AG08395 (cell line): ENCODE data around the gene GATC.
"Not testable (repeated sequence)": the region's sequence is repeated elsewhere in the genome, so short reads cannot be mapped to it uniquely, and the experiment has no call there.

Experiments
- DNase-seq: peaks from one replicate; pipeline ENCODE4 v3.0.0; 2012; ENCODE audit warnings: mixed read lengths, low spot score

The GATC gene

GRCh38 chr12:120437735-120438494, 8.3 kb upstream of the GATC start, which contains the start of gene COX6A1:
TSS of gene COX6A1 (plus strand) at chr12:120438113. CDS start at chr12:120438127, 14 bp downstream.
- DNase-seq: peak; percentile 99

DNA sequence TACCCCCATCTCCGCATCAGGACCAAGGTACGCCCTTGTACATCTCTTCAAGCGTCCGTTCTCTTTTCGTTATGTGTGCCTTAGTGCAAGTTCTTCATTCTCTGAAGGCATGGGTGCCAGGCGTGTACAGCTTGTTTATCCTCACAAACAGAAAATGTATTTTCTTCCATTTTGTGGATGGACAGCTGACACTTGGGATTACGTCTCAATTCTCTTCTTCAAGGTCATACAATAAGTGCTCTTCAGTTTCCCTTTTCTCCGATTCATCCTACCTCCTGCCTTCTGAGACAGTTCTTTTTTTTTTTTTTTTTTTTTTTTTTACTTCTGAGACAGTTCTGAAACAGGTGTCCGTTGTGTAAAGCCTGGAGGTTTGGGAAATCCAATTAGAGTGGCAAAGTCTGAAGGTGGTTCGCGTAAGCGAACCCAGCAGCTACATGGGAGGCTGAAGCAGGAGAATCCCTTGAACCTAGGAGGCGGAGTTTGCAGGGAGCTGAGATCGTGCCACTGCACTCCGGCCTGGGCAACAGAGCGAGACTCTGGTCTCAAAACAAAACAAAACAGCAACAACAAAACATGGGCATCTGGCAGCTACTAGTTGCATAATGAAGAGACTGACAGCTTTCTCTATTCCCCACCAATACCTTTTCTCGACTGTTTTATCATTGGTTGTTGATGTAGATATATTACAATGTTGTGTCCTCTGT, 7.6 kb upstream of the GATC start:
- DNase-seq: no peak

DNA sequence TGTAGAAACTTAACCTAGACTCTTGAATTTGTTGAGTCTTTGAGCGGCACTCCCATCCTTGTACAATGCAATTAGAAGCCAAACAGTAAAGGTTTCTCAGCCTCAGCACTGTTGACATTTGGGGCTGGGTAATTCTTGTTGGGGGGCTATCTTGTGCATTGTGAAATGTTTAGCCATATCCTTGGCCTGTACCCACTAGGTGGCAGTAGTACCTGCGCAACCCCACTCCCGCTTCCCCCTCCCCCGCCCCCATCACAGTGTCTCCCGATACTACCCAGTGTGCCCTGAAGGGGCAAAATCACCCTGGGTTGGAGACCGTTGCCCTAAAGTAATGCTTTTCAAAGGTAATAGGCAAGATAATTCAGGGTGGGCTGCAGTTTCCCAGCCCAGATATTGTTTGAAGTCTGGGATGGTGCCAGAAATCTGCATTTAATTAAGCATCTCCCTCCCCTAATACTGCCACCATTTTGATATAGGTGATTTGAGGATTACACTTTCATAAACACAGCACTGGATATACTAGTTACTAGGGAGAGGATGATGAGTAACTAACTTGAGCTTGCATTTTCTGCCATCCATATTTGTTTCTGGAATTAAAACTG, 6.5 kb upstream of the GATC start:
- peak; percentile 65 for DNase-seq

DNA sequence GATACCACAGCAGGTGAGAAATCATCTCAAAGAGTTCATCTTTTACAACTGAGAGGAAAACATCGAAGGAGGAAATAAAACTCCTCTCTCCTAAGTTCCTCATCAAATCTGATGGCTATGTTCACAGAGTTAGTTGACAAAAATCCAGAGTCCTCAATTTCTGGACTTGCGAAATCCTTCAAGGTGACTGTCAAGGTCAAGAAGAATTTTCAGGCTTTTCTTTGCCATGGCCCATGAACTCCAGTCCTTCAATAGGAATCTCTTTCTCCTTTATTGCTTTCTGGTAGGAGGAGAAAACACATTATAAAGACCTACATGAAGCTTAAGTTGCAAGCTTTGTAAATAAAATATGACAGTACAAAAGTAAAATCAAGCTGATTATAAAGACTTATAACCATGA, 1.6 kb upstream of the GATC start:
- DNase-seq: no peak

GRCh38 chr12:120446844-120447178, 567 bp downstream of the GATC start:
- DNase-seq: not testable (repeated sequence)

- no peak for DNase-seq
These were observed 1.7 kb downstream of the GATC start for GRCh38 chr12:120447992-120448391.

GRCh38 chr12:120452524-120452923, 6.3 kb downstream of the GATC start:
- DNase-seq: not testable (repeated sequence)

DNA sequence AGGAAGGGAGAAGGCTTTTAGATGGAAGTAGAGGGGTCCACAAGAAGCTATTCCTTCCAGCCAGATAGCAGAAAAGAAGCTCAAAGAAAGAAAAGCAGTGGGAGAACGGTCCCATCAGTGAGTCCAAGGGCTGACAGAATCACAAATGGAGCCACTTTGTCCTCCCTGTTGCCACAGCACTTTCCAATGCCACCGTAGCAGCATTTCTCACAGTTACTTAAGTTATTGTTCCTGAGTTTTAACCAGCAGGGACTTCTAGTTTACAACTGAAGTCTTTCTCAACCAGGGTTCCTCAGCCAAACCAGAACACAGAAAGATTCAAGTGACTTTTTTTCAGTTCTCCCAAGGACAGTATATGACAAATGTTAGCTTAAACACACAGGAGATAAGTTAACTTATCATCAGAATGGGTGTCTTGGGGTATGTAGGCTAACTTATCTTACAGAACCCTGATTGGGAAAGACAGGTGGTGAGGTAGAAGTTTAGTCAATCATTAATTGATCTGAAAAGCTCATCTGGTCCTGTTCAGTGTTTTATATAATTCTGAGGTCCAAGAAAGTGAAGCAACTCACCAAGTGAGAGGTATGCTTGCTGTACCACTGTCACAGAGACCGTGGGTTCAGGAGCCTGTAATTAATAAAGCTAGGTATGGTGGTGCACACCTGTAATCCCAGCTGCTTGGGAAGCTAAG, 7.0 kb downstream of the GATC start:
- no peak for DNase-seq

- DNase-seq: peak; percentile 51
These were observed 7.7 kb downstream of the GATC start for GRCh38 chr12:120453977-120454376.

DNA sequence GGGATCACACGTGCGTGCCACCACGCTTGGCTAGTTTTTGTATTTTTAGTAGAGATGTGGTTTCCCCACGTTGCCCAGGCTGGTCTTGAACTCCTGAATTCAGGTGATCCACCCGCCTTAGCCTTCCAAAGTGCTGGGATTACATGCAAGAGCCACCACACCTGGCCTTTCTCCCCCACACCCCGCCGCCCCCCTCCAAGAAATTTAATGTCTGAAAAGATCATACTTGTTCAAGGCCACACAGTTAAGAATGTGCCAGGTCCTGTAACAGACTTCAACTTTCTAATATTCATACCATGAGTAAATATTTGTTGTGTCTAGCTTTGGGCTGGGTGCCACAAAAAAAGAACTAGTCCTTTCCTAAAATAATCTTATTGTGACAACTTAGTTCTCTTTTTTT, 9.1 kb downstream of the GATC start:
- DNase-seq: no peak

DNA sequence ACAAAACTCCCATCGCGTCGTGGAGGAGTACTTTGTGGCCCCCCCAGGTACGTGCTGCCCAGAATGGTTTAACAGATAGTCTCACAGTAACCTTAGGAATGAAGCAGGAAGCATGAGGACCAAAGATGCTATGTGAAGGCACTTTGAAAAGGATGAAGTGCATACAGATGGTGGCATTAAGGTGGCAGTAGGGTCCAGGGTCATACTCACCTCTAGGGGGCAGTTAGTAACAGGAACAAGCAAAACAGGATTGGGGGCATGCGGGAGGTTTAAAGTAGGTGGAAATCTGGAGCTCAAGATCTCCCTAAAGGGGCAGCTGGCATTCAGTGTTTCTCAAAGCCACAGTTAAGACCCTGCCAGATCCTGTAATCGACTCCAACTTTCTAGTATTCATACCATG, 10.9 kb downstream of the GATC start:
- no peak for DNase-seq

- DNase-seq: no peak
These were observed 13.9 kb downstream of the GATC start for GRCh38 chr12:120460157-120460556.

DNA sequence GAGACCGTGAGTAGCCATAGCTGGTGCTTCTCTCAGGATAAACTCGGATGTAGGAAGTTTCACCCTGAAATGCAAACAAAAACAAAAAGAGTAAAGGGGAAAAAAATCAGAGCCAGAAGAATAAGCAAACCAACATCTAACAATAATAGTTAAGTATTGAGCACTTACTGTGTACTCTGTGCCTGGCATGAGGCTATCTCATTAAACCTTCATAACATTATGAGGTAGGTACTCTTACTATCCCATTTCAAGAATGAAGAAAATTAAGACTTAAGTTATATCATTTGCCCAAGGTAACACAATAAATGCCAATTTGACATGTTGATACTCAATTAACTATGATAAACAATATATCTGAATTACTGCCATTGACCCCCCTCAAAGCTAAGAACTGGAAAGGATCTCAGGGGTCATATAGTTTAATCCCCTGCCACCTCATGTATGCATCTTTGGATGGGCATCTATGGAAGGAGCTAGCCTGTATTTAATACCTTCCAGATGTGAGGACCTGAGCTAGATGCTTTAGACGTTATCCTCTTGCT, 15.9 kb downstream of the GATC start:
- no peak for DNase-seq

GRCh38 chr12:120463712-120464111, 17.5 kb downstream of the GATC start:
- DNase-seq: no peak

GRCh38 chr12:120465756-120466155, 19.5 kb downstream of the GATC start:
- DNase-seq: no peak

- no peak for DNase-seq
These were observed 20.5 kb downstream of the GATC start for GRCh38 chr12:120466560-120467315.

- no peak for DNase-seq
These were observed 21.2 kb downstream of the GATC start for GRCh38 chr12:120467439-120467838.

GRCh38 chr12:120468325-120468820, 22.1 kb downstream of the GATC start:
- peak; percentile 50 for DNase-seq

DNA sequence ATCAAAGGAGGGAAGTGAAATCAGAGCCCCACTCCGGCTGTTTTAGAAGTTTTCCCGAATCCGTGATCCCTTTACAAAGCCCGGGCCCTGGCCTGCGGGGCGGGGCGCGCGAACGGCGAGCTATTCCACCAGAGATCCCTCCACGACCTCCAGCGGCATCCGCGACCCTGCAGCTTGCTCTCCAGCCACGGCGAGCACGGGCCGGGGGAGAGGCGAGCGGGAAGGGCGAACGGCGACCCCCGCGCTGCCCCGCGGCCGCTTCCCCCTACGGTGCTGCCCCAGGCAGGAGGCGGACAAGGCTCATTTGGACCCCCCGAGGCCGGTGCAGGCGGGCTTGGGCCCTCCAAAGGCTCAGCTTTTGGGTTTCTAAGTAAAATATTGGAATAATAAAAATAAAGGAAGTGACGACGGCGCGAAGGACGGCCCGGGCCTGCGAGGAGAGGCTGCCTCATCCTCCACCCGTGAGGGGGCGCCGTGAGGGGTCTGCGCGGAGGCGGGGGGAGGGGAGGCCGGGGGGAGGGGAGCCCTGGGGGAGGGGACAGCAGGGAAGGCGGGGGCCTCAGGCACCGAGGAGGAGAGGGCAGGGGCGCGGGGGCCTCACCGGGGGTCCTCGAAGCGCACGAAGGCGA, 22.7 kb downstream of the GATC start:
- no peak for DNase-seq

DNA sequence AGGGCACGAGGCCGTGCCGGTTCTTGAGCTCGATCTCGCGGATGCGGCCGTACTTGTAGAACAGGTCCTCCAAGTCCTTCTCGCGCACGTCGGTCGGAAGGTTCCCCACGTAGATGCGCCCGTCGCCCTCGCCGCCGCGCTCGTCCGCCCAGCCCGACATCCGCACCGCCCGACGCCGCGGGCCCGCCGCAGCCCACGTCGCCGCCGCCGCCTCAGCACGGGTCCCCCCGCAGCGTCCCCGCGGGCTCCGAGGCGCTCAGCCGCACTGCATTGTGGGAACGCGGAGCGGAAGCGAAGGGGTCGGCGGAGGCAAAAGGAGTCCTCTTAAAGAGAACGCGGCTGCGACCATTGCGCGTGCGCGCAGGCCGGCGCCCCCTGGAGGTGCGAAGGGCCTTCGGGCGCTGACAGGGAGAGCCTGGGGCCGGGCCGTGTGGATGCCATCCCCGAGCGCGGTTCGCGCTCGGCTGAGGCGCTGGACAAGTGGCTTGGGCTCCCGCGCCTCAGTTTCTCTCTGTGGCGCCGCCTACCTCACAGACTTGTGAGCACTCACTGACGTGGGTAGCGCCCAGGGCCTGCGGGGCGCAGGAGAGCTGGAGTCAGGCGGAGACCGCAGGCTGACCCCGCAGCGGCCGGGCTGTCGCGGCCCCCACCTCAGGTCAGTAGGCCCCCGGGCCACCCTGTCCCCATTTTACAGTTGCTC, 23.4 kb downstream of the GATC start, which contains the start of gene SRSF9:
Gene SRSF9 (minus strand): TSS at position 299 of the 700 bp plus-strand sequence. CDS start 139 bp downstream, at position 160.
- peak; percentile 100 for DNase-seq
